GM18519 (cell line): ENCODE results near the gene MRPL32.
A peak's percentile ranks its signal among the peaks of the same experiment; 100 is the strongest.
"Not testable (repeated sequence)": the region's sequence is repeated elsewhere in the genome, so short reads cannot be mapped to it uniquely, and the experiment has no call there.

Source experiments
- ATAC-seq: cut with Tn5 transposase; IDR thresholded peaks from one replicate; pipeline ENCODE4 v1.9.1; 2021; ENCODE audit warnings: mild to moderate bottlenecking, moderate library complexity; ENCODE audit not compliant: unreplicated experiment, low FRiP score

Gene MRPL32

GRCh38 chr7:42931834-42932651, at the start of gene MRPL32, which contains the start of gene PSMA2:
MRPL32 (plus strand) TSS chr7:42932376; CDS start chr7:42932387, 11 bp downstream.
PSMA2 (minus strand) TSS chr7:42932174; CDS start chr7:42932158, 16 bp downstream.
- ATAC-seq: peak; percentile 99

DNA sequence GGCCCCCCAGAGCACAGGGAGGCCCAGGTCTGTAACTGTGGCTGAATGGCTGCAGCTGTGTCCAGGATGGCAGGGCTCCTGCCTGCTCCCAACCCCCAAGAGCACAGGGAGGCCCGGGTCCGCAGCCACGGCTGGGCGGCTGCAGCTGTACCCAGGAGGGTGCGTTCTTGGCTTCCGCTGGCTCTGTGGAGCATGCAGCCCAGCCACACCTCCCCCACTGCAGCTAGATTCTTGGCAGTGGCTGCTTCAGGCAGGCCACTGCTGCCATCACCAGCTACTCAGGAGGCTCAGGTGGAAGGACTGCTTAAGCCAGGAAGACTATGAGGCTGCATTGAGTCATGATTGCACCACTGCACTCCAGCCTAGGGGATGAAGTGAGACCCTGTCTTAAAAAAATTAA, 48.2 kb upstream of the MRPL32 start:
- no peak for ATAC-seq

DNA sequence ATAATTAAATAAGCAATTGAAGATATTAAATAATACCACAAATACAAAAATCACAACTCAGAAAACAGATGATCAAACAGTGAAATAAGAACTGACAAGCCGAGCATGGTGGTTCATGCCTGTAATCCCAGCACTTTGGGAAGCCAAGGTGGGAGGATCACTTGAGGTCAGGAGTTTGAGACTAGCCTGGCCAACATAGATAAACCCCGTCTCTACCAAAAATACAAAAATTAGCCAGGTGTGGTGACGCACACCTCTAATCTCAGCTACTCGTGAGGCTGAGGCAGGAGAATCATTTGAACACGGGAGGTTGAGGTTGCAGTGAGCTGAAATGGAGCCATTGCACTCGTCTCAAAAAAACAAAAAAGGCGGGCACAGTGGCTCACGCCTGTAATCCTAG, 47.0 kb upstream of the MRPL32 start:
- not testable (repeated sequence) for ATAC-seq

DNA sequence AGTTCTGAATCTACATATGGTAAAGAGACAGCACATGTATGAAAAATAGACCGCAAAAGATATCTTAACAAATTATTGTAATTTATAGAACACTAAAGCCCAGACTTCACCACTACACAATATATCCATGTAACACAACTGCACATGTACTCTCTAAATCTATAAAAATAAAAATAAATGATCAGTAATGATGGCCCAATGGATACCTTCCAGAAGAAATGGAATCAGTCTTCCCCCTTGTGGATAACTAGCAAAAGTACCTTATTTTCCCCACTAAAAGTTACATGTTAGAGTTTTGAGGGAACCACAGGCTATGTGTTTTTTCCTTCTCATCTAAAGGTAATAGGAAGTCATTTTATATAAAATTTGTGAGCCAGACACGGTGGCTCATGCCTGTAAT, 46.0 kb upstream of the MRPL32 start:
- ATAC-seq: no peak

DNA sequence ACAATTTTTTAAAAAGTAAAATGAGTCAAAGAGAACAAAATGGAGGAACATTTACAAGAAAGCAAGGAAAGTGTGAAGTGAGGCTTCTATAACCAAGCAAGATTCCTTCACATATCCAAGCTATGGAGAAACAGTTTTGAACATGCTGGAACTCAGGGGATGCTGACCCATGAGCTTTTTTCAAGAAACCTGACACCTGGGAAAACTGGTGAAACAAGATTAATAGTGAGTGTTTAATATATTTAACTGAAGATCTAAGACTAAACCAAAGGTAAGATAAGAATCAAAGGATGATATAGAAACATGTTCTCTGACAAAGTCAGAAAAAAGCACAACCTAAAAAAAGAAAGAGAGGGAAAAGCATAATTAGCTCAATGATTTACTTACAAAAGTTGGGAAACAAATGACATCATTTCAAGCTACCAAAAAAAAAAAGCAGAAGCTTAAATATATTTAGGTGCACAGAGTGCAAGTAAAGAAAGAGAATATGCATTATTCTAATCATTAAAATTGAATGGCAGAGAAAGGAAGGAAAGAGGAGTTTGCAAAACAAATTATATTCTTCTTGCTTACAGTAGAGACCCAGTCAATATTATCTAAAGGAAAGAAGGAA, 45.2 kb upstream of the MRPL32 start:
- no peak for ATAC-seq

- no peak for ATAC-seq
Observed at GRCh38 chr7:42893346-42894240, 38.6 kb upstream of the MRPL32 start.

DNA sequence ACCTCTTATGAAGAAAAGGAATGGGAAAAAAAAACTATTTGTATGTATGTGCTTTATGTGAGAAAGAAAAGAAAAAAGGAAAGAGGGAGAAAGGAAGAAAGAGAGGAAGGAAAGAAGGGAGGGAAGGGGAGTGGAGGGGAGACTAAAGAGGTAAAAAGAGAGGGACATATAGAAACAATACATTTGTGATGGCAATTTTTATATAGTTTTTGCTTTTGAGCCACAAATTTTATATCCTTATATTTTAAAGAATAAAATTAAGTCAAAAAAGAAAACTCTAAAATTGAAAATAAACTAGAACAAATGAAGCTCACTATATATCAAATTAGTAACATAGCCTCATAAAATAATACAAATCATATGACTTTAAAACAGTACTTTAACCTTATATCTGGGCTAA, 31.3 kb upstream of the MRPL32 start:
- ATAC-seq: no peak

GRCh38 chr7:42902331-42902730, 29.8 kb upstream of the MRPL32 start:
- no peak for ATAC-seq

DNA sequence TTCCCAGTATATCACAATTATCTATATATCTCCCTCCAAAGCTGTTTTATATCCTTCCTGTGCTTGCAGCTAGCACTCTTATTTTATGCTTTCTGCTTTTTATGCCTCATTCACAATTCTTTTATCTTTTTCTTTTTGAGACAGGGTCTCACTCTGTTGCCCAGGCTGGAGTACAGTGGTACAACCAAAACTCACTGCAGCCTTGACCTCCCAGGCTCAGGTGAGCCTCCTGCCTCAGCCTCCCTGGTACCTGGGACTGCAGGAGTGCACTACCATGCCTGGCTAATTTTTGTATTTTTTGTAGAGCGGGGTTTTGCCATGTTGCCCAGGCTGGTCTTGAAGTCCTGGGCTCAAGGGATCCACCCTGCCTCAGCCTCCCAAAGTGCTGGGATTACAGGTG, 26.0 kb upstream of the MRPL32 start:
- no peak for ATAC-seq

DNA sequence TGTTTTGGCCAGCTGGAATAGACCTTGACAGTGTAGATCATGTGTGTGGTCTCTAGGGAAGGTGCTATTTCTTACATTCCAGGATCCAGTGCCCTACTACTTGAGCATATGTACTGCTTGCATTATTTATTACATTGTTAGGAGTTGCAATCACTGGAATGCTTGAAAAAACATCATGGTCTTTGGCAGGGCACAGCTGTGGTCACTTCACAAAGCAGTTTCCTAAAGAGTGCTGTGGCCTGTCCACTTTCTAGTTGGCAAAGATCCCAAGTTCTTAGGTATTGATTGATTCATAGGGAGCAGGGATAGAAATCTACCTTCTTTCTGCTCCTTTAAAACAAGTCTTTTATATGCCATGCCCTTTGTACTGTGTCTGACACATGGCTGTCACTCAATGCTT, 24.9 kb upstream of the MRPL32 start:
- no peak for ATAC-seq

DNA sequence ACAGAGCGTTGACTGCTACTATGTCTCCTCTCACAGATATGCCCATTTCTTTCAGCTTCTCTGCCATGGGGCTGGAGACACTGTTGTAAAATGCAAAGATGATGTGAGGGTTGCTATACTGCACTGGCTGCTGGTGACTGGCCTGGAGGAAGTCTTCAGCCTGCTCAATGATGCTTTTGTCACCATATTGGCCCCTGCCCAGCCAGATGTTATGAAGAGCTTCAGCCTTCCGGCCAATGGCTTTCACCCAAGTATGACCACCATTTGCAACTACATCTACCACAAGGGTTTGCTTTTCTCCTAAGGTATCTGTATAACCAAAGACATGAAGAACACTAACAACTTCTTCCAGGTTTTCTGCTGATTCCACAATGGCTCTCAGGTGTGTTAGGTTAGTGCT, 21.9 kb upstream of the MRPL32 start:
- no peak for ATAC-seq

DNA sequence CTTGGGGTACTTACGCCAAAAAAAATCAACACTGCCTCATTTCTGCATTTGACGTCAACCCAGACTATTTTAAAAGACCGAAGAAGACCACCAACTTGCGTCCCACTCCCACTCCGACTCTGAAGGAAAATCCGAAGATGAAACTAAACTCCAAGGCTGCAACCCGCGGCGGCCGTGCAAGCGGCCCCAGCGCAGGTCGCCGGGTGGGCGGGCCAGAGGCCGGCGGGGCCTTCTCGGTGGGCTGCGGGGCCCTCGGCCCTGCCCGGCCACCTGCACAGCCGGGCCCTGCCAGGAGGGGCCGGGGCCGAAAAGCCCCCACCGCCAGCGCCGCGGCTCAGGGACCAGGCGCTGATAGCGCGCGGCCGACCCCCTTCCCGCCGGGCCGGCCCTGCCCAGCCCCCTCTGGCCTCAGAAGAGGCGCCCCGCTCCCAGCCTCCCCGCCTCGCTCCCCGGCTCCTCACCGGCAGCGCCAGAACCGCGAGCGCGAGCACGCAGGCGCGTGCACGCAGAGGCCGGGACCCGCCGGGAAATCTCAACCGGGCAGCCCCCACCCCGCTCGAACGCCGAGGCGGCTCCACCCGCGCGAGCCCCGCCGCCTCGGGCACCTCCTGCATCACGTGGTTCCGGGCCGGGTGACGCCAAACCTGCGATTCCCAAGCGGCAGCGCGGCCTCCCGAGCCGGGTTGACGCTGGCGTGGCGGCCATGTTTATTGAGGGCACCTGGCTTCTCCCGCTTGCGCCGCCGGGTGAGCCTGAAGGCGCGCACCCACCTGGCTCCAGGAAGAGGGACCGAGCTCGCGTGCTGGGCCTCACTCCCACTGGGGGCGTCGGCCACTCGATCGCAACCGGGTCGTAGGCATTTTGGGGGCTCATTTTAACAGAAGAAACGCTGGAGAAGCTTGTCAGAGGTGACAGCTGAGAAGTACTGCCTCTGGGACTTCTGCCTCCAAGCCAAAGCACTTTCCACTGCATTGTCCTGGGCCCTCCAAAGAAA, 20.4 kb upstream of the MRPL32 start, which contains the start of gene C7orf25:
Gene C7orf25 (minus strand): TSS at position 617 of the 994 bp plus-strand sequence. CDS start 1,170 bp downstream, outside the sequence.
- peak; percentile 78 for ATAC-seq

DNA sequence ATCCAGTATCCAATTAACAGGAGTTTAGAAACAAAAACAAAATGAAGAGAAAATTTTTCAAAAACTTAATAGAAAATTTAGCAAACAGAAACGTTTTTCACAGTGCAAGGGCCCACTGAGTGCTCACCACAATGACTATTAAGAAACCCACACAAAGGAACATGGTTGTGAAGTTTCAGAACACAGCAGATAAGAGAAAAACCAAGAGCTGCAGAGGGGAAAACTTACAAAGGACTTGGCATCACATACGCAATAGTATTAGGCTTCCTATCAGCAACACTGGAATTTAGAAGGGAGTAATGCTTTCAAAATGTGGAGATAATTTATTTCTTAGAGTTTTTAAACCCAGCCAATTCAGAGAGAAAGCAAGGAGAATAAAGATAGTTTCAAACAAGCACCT, 18.6 kb upstream of the MRPL32 start:
- ATAC-seq: no peak

- ATAC-seq: no peak
Observed at GRCh38 chr7:42914009-42914408, 18.2 kb upstream of the MRPL32 start.

DNA sequence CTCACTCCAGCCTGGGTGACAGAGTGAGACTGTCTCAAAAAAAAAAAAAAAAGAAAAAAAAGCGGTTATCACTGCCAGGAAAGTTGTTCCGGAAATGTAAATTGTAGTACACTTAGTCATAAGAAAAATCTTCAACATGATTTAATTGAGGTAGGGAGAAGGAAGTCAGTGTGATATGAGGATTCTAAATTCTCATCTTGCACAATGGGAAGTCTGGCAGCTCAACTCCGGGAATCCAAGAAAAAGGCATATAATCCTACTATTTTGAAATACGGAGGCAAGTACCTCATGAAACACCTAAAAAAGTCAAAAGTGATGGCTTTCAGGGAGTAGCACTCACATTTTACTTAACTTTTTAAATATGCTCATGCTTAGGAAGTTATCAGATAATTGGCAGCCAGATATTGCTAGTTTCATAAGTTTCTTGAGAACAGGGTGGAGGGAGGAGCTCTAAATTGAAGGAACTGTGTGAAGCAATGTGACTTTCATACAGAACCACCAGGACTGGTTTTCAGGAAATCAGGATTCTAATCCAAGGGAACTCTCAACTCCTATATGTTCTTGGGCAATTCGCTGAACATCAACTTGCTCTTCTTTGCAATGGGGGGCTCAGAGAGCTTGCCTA, 17.6 kb upstream of the MRPL32 start:
- no peak for ATAC-seq

DNA sequence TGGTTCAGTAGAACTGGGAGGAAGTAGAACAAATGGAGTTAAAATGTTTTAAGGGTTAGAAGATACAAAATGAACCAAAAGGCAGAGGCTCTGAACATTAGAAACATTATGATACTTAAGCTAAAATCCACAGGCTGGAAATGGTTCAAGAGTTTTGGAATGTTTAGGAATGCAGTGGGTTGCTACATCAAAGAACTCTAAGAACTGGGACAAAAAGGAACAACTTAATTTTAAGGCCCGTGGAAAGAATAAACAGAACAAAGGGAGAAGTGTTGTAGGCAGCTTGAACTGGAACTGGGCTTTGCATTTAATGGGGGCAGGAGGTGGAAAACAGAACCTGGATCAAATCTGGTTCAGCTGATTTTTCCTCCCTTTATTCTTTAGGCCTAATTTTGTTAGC, 16.8 kb upstream of the MRPL32 start:
- ATAC-seq: no peak

DNA sequence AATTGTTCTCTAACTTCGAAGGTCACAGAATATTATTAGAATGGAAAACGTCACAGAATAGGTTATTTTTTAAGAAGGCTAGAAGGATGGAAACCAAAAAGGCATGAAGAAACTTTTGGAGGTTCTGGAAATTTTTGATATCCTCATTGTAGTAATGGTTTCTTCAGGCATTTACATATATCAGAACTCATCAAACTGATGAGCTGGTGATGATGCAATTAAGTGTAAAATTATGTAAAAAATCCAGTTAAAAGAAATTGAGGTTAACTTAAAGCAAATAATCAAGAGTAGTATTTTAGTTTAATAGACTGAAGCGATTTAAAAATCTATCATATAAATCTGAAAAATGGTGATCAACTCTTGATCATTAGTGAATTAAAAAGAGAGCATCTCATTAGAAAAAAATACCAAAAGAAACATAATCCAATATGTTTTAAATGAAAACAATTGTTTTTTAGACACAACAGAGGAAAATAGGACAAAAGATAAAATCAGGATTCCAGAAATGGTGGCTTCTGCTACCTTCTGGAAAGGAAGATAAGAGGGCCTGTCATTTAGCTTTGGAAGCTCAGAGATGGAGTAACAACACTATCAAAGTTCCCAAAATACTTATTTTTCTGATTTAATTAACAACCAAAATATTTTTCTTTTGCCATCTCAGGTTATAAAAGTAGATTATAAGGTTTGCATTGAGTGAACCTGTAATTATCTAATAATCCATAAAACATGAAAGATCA, 10.0 kb upstream of the MRPL32 start:
- no peak for ATAC-seq

DNA sequence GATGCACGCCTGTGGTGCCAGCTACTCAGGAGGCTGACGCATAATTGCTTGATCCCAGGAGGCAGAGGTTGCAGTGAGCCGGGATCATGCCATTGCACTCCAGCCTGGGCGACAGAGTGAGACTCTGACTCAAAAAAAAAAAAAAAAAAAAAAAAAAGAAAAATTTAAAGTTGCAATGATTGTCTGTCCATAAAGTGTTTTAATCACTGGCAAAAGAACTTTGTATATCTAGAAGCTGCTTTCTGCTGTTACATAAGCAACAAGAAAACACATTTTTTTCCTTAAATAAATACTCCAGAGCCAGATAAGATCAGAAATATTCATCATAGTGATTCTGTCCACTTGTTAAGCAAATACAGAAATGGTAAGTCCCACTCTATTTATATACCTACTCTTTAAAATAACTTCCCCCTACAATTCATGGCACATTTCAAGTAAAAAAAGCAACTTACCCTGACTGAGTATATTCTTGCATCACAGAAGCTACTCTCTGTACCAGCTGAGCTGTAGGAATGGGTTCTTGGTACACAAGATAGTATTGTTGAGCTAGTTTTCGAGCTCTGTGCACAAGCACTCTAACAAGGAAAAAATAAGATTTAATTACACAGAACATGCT, 7.8 kb upstream of the MRPL32 start:
- ATAC-seq: no peak
